Mesenchymal stem cell (in vitro differentiated cells and primary cell): ENCODE data around the gene HDAC3.
A peak's percentile ranks its signal among the peaks of the same experiment; 100 is the strongest.

ENCODE experiments used
- DNase-seq: peaks from one replicate; pipeline ENCODE4 v3.0.0-alpha.2; 2013
- H2AFZ ChIP-seq: one replicate; pipeline ENCODE4 v1.6.1; 2013; ENCODE audit warnings: low read depth, mild to moderate bottlenecking, control low read depth, inconsistent platforms, low read length, moderate library complexity
- H2AK5ac ChIP-seq: 2 replicates; pipeline ENCODE4 v1.6.1; 2013; ENCODE audit warnings: low read length, moderate library complexity, mild to moderate bottlenecking, inconsistent platforms; ENCODE audit not compliant: severe bottlenecking
- H2BK120ac ChIP-seq: one replicate; pipeline ENCODE4 v1.6.1; 2013; ENCODE audit warnings: low read depth, mild to moderate bottlenecking, inconsistent platforms, low read length, moderate library complexity
- H2BK12ac ChIP-seq, 2 experiments: one replicate each; pipeline ENCODE4 v1.6.1; 2013; ENCODE audit warnings: inconsistent platforms in 2 of 2, low read length in 2 of 2, mild to moderate bottlenecking in 2 of 2, moderate library complexity in 2 of 2, control low read depth in 1 of 2
- H2BK15ac ChIP-seq: one replicate; pipeline ENCODE4 v1.6.1; 2013; ENCODE audit warnings: mild to moderate bottlenecking, low read depth, inconsistent platforms; ENCODE audit not compliant: poor library complexity, severe bottlenecking
- H2BK5ac ChIP-seq: 2 replicates; pipeline ENCODE4 v1.6.1; 2013; ENCODE audit warnings: low read depth, mild to moderate bottlenecking, low read length, control low read depth, inconsistent platforms; ENCODE audit not compliant: poor library complexity, severe bottlenecking
- H3K14ac ChIP-seq, 2 experiments: one replicate each; pipeline ENCODE4 v1.6.1; 2013; ENCODE audit warnings: inconsistent platforms in 2 of 2, low read length in 2 of 2, control low read depth in 1 of 2, mild to moderate bottlenecking in 1 of 2, moderate library complexity in 1 of 2
- H3K18ac ChIP-seq, 2 experiments: one replicate each; pipeline ENCODE4 v1.6.1; 2013; ENCODE audit warnings: inconsistent platforms in 2 of 2, low read length in 2 of 2, control low read depth in 1 of 2, low read depth in 1 of 2, mild to moderate bottlenecking in 1 of 2
- H3K23ac ChIP-seq, 2 experiments: one replicate each; pipeline ENCODE4 v1.6.1; 2013; ENCODE audit warnings: inconsistent platforms in 2 of 2, low read length in 2 of 2, mild to moderate bottlenecking in 2 of 2, moderate library complexity in 2 of 2, control low read depth in 1 of 2
- H3K27ac ChIP-seq: 2 replicates; pipeline ENCODE4 v1.5.1; 2013; ENCODE audit warnings: mild to moderate bottlenecking, moderate library complexity, low read length, control low read depth, inconsistent platforms; ENCODE audit not compliant: poor library complexity, severe bottlenecking
- H3K27me3 ChIP-seq, 2 experiments: 2 replicates each; pipeline versions ENCODE4 v1.6.1 to v1.7.0; 2013; ENCODE audit warnings: low read length in 2 of 2, mild to moderate bottlenecking in 2 of 2, moderate library complexity in 2 of 2, control low read depth in 1 of 2, inconsistent platforms in 1 of 2; ENCODE audit not compliant: control insufficient read depth in 1 of 2, insufficient read depth in 1 of 2
- H3K36me3 ChIP-seq, 2 experiments: 2 replicates each; pipeline versions ENCODE4 v1.6.1 to v1.7.0; 2013; ENCODE audit warnings: low read length in 2 of 2, control low read depth in 1 of 2, inconsistent platforms in 1 of 2, low read depth in 1 of 2, mild to moderate bottlenecking in 1 of 2; ENCODE audit not compliant: insufficient read depth in 2 of 2, control insufficient read depth in 1 of 2
- H3K4ac ChIP-seq, 2 experiments: one replicate each; pipeline ENCODE4 v1.6.1; 2013; ENCODE audit warnings: inconsistent platforms in 2 of 2, low read length in 2 of 2, mild to moderate bottlenecking in 2 of 2, moderate library complexity in 2 of 2, control low read depth in 1 of 2, low read depth in 1 of 2
- H3K4me1 ChIP-seq: 2 replicates; pipeline ENCODE4 v1.6.1; 2013; ENCODE audit warnings: low read depth, low read length, control low read depth; ENCODE audit not compliant: control insufficient read depth, insufficient read depth
- H3K4me2 ChIP-seq: 2 replicates; pipeline ENCODE4 v1.6.1; 2013; ENCODE audit warnings: low read length, mild to moderate bottlenecking, inconsistent platforms; ENCODE audit not compliant: poor library complexity, severe bottlenecking
- H3K4me3 ChIP-seq, 2 experiments: 2 replicates each; pipeline versions ENCODE4 v1.5.1 to v1.7.0; 2013; ENCODE audit warnings: low read length in 2 of 2, mild to moderate bottlenecking in 2 of 2, control low read depth in 1 of 2, low read depth in 1 of 2; ENCODE audit not compliant: insufficient read depth in 1 of 2
- H3K79me1 ChIP-seq: replicated peaks from 2 replicates; pipeline ENCODE4 v1.6.1; 2013; ENCODE audit warnings: mild to moderate bottlenecking, control low read depth, low read length, inconsistent platforms; ENCODE audit not compliant: poor library complexity, severe bottlenecking
- H3K9ac ChIP-seq: 2 replicates; pipeline ENCODE4 v1.7.0; 2013; ENCODE audit warnings: mild to moderate bottlenecking, low read length, moderate library complexity
- H3K9me3 ChIP-seq: 2 replicates; pipeline ENCODE4 v1.7.0; 2013; ENCODE audit warnings: mild to moderate bottlenecking, low read length; ENCODE audit not compliant: control insufficient read depth
- H4K8ac ChIP-seq: one replicate; pipeline ENCODE4 v1.6.1; 2013; ENCODE audit warnings: inconsistent platforms, mild to moderate bottlenecking, low read length, moderate library complexity
- H4K91ac ChIP-seq: one replicate; pipeline ENCODE4 v1.6.1; 2013; ENCODE audit warnings: mild to moderate bottlenecking, low read length, inconsistent platforms
- WGBS: methylation state at CpG from one replicate; pipeline ENCODE4 v1.1.7; 2013; ENCODE audit warnings: mixed read lengths; 5-methylcytosine and 5-hydroxymethylcytosine counted together

Gene HDAC3

GRCh38 chr5:141603923-141604717 lies 32.5 kb downstream of the HDAC3 start:
- Histone ChIP-seq H2AK5ac (no peak overlapping the region), H3K23ac (peak overlapping the region in 1 of 2 experiments; percentile 83), H3K36me3 (no peaks in the 10 kb centered on the region), H3K4me3 (peak overlapping the region in 1 of 2 experiments; percentile 33), H3K9me3 (no peaks in the 10 kb centered on the region), H2AFZ (no peak overlapping the region), H2BK12ac (no peak overlapping the region), H4K91ac (no peak overlapping the region), H3K14ac (peak overlapping the region in 1 of 2 experiments; percentile 11), H3K4ac (peak overlapping the region in 1 of 2 experiments; percentile 27), H3K27ac (no peak overlapping the region), H3K79me1 (peaks cover 20% of the 10 kb centered on the region), H3K27me3 (no peaks in the 10 kb centered on the region), H3K4me2 (no peak overlapping the region), H3K18ac (peak overlapping the region in 1 of 2 experiments; percentile 34), H3K4me1 (peaks cover 6% of the 10 kb centered on the region), H4K8ac (peak overlapping the region; percentile 8), H2BK5ac (no peak overlapping the region), H3K9ac (peak overlapping the region; percentile 82), H2BK15ac (no peak overlapping the region), H2BK120ac (no peak overlapping the region)
- DNase-seq, result peak; percentile 94
- WGBS, result 56% methylated on average over 6 of the region's 6 CpGs

GRCh38 chr5:141602606-141603005 lies 34.0 kb downstream of the HDAC3 start:
- Histone ChIP-seq H3K14ac (no peak overlapping the region), H3K9me3 (no peaks in the 10 kb centered on the region), H3K36me3 (no peaks in the 10 kb centered on the region), H3K27ac (no peak overlapping the region), H2BK120ac (no peak overlapping the region), H2BK5ac (no peak overlapping the region), H3K4me3 (no peak overlapping the region), H2BK12ac (no peak overlapping the region), H3K18ac (no peak overlapping the region), H4K8ac (no peak overlapping the region), H3K4me1 (peaks cover 4% of the 10 kb centered on the region), H4K91ac (no peak overlapping the region), H2AK5ac (no peak overlapping the region), H3K79me1 (peaks cover 24% of the 10 kb centered on the region), H3K9ac (peak overlapping the region; percentile 69), H2AFZ (no peak overlapping the region), H3K4me2 (no peak overlapping the region), H3K4ac (no peak overlapping the region), H3K23ac (no peak overlapping the region), H3K27me3 (no peaks in the 10 kb centered on the region), H2BK15ac (no peak overlapping the region)
- WGBS, result no CpG with 5 or more reads among the region's 1 CpG
- DNase-seq, result no peak

- H2AK5ac ChIP-seq, result no peak overlapping the region
- H3K79me1 ChIP-seq, result peaks cover 28% of the 10 kb centered on the region
- H3K4ac ChIP-seq, result no peak overlapping the region
- H3K14ac ChIP-seq, result no peak overlapping the region
- no peak overlapping the region for H2BK15ac ChIP-seq
- H2BK5ac ChIP-seq, result no peak overlapping the region
- H3K4me2 ChIP-seq, result no peak overlapping the region
- no peak overlapping the region for H4K91ac ChIP-seq
- H3K4me1 ChIP-seq, result peaks cover under 1% of the 10 kb centered on the region
- no peak overlapping the region for H2BK120ac ChIP-seq
- no peak overlapping the region for H2BK12ac ChIP-seq
- peaks cover 3 to 5% of the 10 kb centered on the region in 2 experiments for H3K36me3 ChIP-seq
- H4K8ac ChIP-seq, result no peak overlapping the region
- no peak overlapping the region for H2AFZ ChIP-seq
- no peak overlapping the region for H3K18ac ChIP-seq
- H3K23ac ChIP-seq, result no peak overlapping the region
- 92% methylated on average over 2 of the region's 3 CpGs for WGBS
- no peaks in the 10 kb centered on the region for H3K9me3 ChIP-seq
- H3K27me3 ChIP-seq, result no peaks in the 10 kb centered on the region
- H3K4me3 ChIP-seq, result no peak overlapping the region
- H3K27ac ChIP-seq, result no peak overlapping the region
- DNase-seq, result no peak
- peak overlapping the region; percentile 66 for H3K9ac ChIP-seq
Measured at GRCh38 chr5:141598391-141599345, 38.0 kb downstream of the HDAC3 start.

- no peak overlapping the region for H2AK5ac ChIP-seq
- no peak overlapping the region for H3K23ac ChIP-seq
- 100% methylated on average over 2 of the region's 2 CpGs for WGBS
- no peak for DNase-seq
- no peak overlapping the region for H3K9ac ChIP-seq
- no peak overlapping the region for H3K27ac ChIP-seq
- H3K27me3 ChIP-seq, result no peaks in the 10 kb centered on the region
- no peaks in the 10 kb centered on the region for H3K9me3 ChIP-seq
- H3K36me3 ChIP-seq, result peaks cover 3 to 5% of the 10 kb centered on the region in 2 experiments
- H2BK15ac ChIP-seq, result no peak overlapping the region
- H3K4me2 ChIP-seq, result no peak overlapping the region
- H3K4me1 ChIP-seq, result no peaks in the 10 kb centered on the region
- H3K4ac ChIP-seq, result no peak overlapping the region
- no peak overlapping the region for H3K4me3 ChIP-seq
- no peak overlapping the region for H3K14ac ChIP-seq
- no peak overlapping the region for H2BK5ac ChIP-seq
- no peak overlapping the region for H2AFZ ChIP-seq
- no peak overlapping the region for H2BK12ac ChIP-seq
- no peak overlapping the region for H2BK120ac ChIP-seq
- no peak overlapping the region for H4K91ac ChIP-seq
- peaks cover 34% of the 10 kb centered on the region for H3K79me1 ChIP-seq
- H4K8ac ChIP-seq, result no peak overlapping the region
- H3K18ac ChIP-seq, result no peak overlapping the region
Measured at GRCh38 chr5:141597814-141598213, 38.8 kb downstream of the HDAC3 start.
